Measurements from ENCODE around the gene CCNK. TPM values are rescaled to one million over a fixed set of nuclear protein-coding genes. Genes with fewer than 3 reads are reported as not detected.

The CCNK gene
- total RNA-seq, 2 donors from 2014 or later = 53.2 to 58.5 TPM

DNA sequence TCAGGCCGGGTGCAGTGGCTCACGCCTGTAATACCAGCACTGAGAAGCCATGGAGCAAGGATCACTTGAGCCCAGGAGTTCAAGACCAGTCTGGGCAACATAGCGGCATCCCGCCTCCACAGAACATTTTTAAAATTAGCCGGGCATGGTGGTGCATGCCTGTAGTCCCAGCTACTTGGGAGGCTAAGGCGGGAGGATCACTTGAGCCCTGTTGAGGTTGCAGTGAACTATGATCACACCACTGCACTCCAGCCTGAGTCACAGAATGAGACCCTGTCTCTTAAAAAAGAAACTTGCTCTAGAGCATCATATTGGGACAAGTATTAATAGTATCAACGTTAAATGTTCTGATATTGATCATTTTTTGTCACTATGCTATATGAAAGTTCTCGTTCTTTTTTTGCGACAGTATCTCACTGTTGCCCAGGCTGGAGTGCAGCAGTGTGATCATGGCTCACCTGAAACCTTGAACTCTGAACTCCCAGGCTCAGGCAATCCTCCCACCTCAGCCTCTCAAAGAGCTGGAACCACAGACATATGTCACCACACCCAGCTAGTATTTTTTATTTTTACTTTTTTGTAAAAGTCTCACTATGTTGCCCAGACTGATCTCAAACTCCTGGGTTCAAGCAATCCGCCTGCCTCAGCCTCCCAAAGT lies 75.1 kb downstream of the CCNK start:
- DNase-seq (no peak), ATAC-seq (no peak)
- intact Hi-C loops (cut with DNase I, micrococcal nuclease) = no loop called here

DNA sequence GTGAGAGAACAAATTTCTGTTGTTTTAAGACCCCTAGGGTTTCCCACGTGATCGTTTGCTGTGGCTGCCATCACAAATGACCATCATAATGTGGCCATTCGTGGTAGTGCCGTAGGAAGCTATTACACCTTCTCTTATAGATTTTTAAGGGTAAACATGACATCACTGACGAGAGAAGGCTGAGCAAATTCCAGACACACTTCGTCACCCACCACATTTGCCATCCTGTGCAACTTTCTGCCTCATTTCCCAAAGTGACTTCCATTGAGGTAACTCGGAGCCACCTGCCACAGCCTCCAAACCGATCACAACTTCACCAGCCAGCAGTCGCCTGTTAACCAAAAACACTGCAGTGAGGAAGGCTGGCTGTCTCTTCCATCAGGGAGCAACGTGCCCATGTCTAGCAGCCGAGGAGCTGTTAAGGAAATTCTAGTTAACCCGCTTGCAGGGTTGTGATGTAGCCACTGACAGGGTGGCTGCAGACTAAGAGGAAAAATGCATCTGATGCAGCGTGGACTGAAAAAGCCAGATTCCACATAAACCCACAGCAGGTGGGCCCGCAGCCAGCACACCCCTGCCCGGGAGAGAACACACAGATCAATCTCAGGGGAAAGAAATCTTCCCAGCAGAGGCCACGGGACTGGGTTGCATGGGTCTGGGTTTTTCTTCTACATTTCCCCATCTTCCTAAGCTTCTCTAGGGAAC lies 78.2 kb downstream of the CCNK start:
- DNase-seq (no peak), ATAC-seq (no peak)
- intact Hi-C loops (cut with DNase I, micrococcal nuclease) = no loop called here

DNA sequence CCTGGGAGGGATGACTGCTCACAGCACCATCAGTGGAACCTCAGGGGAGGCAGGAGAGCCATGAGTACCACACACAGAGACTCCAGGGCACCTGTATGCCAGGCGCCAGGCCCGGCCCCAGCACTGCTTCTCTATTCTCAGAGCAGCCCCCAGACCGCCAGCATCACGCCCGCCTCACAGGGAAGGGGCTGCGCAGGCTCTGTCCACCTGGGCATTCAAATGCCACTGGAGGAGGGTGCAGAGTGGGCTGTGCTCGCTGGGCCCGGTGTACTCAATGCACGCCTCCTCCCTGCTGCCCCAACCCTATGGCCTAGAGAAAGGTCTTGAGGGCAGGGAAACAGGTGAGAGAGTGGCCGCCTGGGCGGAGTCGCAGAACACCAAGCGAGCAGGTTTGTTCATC lies 79.2 kb downstream of the CCNK start:
- ATAC-seq (no peak), DNase-seq (no peak)
- intact Hi-C loops (cut with DNase I, micrococcal nuclease) = no loop called here

DNA sequence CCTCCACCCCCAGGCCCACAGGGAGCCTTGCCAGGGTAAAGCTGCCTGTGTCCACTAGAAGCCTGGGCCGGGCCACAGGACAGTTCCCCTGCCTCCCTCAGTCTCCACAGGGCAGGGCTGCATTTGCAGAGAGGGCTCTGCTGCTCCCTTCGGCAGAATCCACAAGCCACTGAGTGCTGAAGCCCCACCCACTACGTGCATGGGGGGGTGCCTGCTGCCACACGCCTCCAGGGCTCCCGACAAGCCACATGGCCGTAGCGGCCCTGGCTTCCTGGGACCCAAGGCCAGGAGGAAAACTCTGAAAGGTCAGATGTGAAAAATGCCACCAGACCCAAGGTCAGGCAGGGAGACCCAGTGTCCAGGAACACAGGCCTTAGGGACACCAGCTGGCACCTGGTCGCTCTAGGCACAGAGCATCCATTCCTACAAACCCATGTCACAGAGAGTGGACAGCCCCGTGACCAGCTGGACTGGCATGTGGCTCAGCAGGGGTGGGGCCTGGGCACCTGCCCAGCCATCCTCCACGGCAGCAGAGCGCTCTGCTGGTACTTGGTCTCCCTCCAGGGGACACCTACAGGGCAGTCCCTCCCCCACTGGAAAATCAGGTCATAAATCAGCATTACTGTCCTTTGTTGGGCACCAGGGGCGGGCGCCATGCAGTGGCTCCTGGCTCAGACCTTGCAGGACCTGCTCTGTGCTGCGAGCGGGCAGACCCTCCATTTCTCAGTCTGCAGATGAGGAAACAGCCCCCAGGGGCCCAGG lies 79.9 kb downstream of the CCNK start:
- DNase-seq (peak in 1 of 2 donors; percentile 36), ATAC-seq (peak; percentile 37)
- intact Hi-C loops (cut with DNase I, micrococcal nuclease) = no loop called here

DNA sequence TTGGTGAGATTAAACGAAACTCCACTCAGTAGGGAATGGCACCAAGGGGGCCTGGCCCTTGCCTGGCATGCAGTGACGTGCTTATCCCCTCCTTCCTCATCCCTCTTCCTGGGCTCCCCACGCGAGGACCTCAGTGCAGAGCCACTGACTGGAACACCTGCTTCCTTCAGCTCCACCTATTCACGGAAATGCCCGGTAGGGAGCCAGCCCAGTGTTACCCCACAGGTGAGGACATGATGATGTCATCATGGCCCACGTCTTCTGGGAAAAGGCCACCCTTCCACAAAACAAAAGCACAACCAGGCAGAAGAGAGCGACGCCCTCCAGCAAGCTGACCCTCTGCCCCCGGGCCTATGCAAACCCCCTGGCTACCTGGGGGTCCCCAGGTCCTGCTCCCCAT lies 80.7 kb downstream of the CCNK start:
- intact Hi-C loops (cut with DNase I, micrococcal nuclease) = no loop called here
- peak in 1 of 2 donors; percentile 42 for DNase-seq
- no peak for ATAC-seq

Other genes starting within 250 kb of the CCNK start
- gene BCL11B, start 209.2 kb upstream of the CCNK start, total RNA-seq = 1 to 10 TPM; 3.7 to 5.1 TPM
- 10 to 100 TPM; 61.5 to 66.8 TPM for gene SETD3, start 550 bp upstream of the CCNK start, total RNA-seq
- gene CCDC85C, start 122.8 kb downstream of the CCNK start, total RNA-seq = 10 to 100 TPM; 66.3 to 68.1 TPM
- 1 to 10 TPM in 1 of 2 donors, under 1 TPM in 1; 0.31 to 1.0 TPM for gene HHIPL1, start 163.7 kb downstream of the CCNK start, total RNA-seq
- gene CYP46A1, start 202.9 kb downstream of the CCNK start, total RNA-seq = under 1 TPM; 0.09 to 0.45 TPM